H1 (cell line): ENCODE data around the gene DEDD. TPM values are rescaled to one million over a fixed set of nuclear protein-coding genes. Genes with fewer than 3 reads are reported as not detected.
A peak's percentile ranks its signal among the peaks of the same experiment; 100 is the strongest.

ENCODE experiments used
- BACH1 ChIP-seq: IDR thresholded peaks from 2 replicates; pipeline ENCODE4 v1.6.1; 2012; ENCODE audit warnings: low read length, improper control_type of control experiment
- EZH2 ChIP-seq: fragments of 200-600 bp; sonication (generic); IDR thresholded peaks from 2 replicates; pipeline ENCODE4 v1.7.1; 2012; ENCODE audit warnings: low read depth, mild to moderate bottlenecking, moderate library complexity, low read length, inconsistent platforms; ENCODE audit not compliant: severe bottlenecking
- KDM4A ChIP-seq: IDR thresholded peaks from one replicate; pipeline ENCODE4 v1.7.1; 2012; ENCODE audit warnings: low read depth, mild to moderate bottlenecking, moderate library complexity, low read length, inconsistent platforms; ENCODE audit not compliant: severe bottlenecking
- MAFK ChIP-seq: IDR thresholded peaks from 2 replicates; pipeline ENCODE4 v1.6.1; 2012; ENCODE audit warnings: low read depth, mild to moderate bottlenecking, improper control_type of control experiment, low read length
- RXRA ChIP-seq: IDR thresholded peaks from 2 replicates; pipeline ENCODE4 v1.6.1; 2011; ENCODE audit warnings: low read depth, mild to moderate bottlenecking, low read length, moderate library complexity; ENCODE audit not compliant: insufficient read depth
- TAF7 ChIP-seq: optimal IDR thresholded peaks from 2 replicates; pipeline ENCODE3; 2011; ENCODE audit warnings: low read depth, mild to moderate bottlenecking, inconsistent platforms, low read length, moderate library complexity, borderline replicate concordance
- polyA plus RNA-seq, 7 experiments: library from polyadenylated mRNA; depleted of rRNA in 3 of 7; stranded (reverse) in 5 of 7; unstranded in 2 of 7; fragments of >200 nt in 5 of 7; fragments of 200-250 nt in 2 of 7; gene quantifications; 1 replicate in 5 of 7; 2 replicates in 1 of 7; 4 replicates in 1 of 7; pipeline versions ENCODE4 v1.2.1 to v1.2.3, GENCODE V29; 2011 to 2013; ENCODE audit warnings: missing spikeins in 2 of 7, mixed read lengths in 2 of 7
- total RNA-seq: library from RNA; stranded (reverse); fragmentation: NEBNext Ultra II Directional; extraction: Animal tissue kit (Norgen Biotek cat#: 25700); gene quantifications from 2 replicates; pipeline ENCODE4 v1.2.1, GENCODE V29; 2021
- TF ChIP-seq, protein P1 (sequence below): fragments of 300-600 bp; sonication (generic); IDR thresholded peaks from 2 replicates; pipeline ENCODE4 v1.7.1; 2012; ENCODE audit warnings: low read length, moderate library complexity, mild to moderate bottlenecking, inconsistent platforms; ENCODE audit not compliant: insufficient replicate concordance
- TF ChIP-seq, protein P2 (sequence below): IDR thresholded peaks from 2 replicates; pipeline ENCODE4 v1.6.1; 2012; ENCODE audit warnings: low read length, inconsistent platforms

The DEDD gene
- total and polyA plus RNA-seq, 2 of the 8 experiments (the other 6 are each of a cell fraction or from before 2014, with no cell fraction given), result 42.6 to 55.9 TPM

DNA sequence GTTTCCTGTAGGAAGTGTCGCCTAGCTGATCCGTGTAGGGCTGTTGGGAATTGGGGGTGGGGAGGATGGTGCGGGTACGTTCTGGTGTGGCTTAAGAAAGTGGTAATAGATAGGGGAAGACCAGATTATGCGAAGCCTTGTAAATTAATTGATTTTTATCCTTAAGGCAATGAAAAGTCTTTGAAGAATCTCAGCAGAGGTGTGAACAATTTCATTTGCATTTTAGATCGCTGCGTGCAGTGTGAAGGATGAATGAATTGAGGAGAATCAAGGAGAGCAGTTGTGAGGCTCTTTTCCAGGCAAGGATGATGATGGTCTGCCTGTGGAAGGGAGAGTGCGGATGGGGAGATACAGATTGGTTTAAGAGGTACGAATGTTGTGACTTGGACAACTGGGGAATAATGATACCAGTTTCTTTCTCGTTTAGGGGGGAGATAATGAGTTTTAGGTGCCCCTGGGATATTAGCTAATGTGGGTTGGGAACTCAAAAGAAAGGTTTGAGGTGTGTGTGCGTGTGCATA is 813 bp upstream of the DEDD start (continued):
- TF ChIP-seq, protein P1, sequence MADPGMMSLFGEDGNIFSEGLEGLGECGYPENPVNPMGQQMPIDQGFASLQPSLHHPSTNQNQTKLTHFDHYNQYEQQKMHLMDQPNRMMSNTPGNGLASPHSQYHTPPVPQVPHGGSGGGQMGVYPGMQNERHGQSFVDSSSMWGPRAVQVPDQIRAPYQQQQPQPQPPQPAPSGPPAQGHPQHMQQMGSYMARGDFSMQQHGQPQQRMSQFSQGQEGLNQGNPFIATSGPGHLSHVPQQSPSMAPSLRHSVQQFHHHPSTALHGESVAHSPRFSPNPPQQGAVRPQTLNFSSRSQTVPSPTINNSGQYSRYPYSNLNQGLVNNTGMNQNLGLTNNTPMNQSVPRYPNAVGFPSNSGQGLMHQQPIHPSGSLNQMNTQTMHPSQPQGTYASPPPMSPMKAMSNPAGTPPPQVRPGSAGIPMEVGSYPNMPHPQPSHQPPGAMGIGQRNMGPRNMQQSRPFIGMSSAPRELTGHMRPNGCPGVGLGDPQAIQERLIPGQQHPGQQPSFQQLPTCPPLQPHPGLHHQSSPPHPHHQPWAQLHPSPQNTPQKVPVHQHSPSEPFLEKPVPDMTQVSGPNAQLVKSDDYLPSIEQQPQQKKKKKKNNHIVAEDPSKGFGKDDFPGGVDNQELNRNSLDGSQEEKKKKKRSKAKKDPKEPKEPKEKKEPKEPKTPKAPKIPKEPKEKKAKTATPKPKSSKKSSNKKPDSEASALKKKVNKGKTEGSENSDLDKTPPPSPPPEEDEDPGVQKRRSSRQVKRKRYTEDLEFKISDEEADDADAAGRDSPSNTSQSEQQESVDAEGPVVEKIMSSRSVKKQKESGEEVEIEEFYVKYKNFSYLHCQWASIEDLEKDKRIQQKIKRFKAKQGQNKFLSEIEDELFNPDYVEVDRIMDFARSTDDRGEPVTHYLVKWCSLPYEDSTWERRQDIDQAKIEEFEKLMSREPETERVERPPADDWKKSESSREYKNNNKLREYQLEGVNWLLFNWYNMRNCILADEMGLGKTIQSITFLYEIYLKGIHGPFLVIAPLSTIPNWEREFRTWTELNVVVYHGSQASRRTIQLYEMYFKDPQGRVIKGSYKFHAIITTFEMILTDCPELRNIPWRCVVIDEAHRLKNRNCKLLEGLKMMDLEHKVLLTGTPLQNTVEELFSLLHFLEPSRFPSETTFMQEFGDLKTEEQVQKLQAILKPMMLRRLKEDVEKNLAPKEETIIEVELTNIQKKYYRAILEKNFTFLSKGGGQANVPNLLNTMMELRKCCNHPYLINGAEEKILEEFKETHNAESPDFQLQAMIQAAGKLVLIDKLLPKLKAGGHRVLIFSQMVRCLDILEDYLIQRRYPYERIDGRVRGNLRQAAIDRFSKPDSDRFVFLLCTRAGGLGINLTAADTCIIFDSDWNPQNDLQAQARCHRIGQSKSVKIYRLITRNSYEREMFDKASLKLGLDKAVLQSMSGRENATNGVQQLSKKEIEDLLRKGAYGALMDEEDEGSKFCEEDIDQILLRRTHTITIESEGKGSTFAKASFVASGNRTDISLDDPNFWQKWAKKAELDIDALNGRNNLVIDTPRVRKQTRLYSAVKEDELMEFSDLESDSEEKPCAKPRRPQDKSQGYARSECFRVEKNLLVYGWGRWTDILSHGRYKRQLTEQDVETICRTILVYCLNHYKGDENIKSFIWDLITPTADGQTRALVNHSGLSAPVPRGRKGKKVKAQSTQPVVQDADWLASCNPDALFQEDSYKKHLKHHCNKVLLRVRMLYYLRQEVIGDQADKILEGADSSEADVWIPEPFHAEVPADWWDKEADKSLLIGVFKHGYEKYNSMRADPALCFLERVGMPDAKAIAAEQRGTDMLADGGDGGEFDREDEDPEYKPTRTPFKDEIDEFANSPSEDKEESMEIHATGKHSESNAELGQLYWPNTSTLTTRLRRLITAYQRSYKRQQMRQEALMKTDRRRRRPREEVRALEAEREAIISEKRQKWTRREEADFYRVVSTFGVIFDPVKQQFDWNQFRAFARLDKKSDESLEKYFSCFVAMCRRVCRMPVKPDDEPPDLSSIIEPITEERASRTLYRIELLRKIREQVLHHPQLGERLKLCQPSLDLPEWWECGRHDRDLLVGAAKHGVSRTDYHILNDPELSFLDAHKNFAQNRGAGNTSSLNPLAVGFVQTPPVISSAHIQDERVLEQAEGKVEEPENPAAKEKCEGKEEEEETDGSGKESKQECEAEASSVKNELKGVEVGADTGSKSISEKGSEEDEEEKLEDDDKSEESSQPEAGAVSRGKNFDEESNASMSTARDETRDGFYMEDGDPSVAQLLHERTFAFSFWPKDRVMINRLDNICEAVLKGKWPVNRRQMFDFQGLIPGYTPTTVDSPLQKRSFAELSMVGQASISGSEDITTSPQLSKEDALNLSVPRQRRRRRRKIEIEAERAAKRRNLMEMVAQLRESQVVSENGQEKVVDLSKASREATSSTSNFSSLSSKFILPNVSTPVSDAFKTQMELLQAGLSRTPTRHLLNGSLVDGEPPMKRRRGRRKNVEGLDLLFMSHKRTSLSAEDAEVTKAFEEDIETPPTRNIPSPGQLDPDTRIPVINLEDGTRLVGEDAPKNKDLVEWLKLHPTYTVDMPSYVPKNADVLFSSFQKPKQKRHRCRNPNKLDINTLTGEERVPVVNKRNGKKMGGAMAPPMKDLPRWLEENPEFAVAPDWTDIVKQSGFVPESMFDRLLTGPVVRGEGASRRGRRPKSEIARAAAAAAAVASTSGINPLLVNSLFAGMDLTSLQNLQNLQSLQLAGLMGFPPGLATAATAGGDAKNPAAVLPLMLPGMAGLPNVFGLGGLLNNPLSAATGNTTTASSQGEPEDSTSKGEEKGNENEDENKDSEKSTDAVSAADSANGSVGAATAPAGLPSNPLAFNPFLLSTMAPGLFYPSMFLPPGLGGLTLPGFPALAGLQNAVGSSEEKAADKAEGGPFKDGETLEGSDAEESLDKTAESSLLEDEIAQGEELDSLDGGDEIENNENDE, result no peak
- TF ChIP-seq MAFK (no peak), KDM4A (peak; percentile 18), TAF7 (no peak), EZH2 (no peak), BACH1 (no peak), RXRA (no peak)
- TF ChIP-seq, protein P2, sequence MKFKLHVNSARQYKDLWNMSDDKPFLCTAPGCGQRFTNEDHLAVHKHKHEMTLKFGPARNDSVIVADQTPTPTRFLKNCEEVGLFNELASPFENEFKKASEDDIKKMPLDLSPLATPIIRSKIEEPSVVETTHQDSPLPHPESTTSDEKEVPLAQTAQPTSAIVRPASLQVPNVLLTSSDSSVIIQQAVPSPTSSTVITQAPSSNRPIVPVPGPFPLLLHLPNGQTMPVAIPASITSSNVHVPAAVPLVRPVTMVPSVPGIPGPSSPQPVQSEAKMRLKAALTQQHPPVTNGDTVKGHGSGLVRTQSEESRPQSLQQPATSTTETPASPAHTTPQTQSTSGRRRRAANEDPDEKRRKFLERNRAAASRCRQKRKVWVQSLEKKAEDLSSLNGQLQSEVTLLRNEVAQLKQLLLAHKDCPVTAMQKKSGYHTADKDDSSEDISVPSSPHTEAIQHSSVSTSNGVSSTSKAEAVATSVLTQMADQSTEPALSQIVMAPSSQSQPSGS, result no peak
